NB4 (cell line): ENCODE data around the gene FNIP1.

Source experiments
- CTCF ChIP-seq: IDR thresholded peaks from one replicate; pipeline ENCODE4 v1.5.1; 2012; ENCODE audit warnings: low read depth, low read length
- MYC ChIP-seq: IDR thresholded peaks from 2 replicates; pipeline ENCODE4 v1.6.1; 2011; ENCODE audit warnings: low read depth, low read length
- POLR2A ChIP-seq: IDR thresholded peaks from 2 replicates; pipeline ENCODE4 v1.6.1; 2011; ENCODE audit warnings: mild to moderate bottlenecking; ENCODE audit not compliant: insufficient read length; ENCODE audit errors: extremely low read depth

- TF ChIP-seq CTCF (no peak), POLR2A (no peak), MYC (no peak)
These were observed 183.4 kb downstream of the FNIP1 start for GRCh38 chr5:131613423-131613822.
